Nephron (organoid): ENCODE measurements around the gene MFAP2.

Source experiments
- H3K27ac Mint-ChIP-seq, 3 experiments: 2 replicates each; pipeline ENCODE4 v1.8.0; 2020; ENCODE audit warnings: mixed read lengths in 3 of 3, mild to moderate bottlenecking in 2 of 3, moderate library complexity in 1 of 3
- H3K27me3 Mint-ChIP-seq: 2 replicates; pipeline ENCODE4 v1.8.0; 2021; ENCODE audit warnings: low read depth, mild to moderate bottlenecking, moderate library complexity, mixed read lengths
- H3K36me3 Mint-ChIP-seq: 2 replicates; pipeline ENCODE4 v1.8.0; 2020; ENCODE audit warnings: low read depth, mixed read lengths
- H3K4me1 Mint-ChIP-seq: 2 replicates; pipeline ENCODE4 v1.8.0; 2020; ENCODE audit warnings: mixed read lengths
- H3K4me3 Mint-ChIP-seq, 3 experiments: 2 replicates each; pipeline ENCODE4 v1.8.0; 2020; ENCODE audit warnings: mild to moderate bottlenecking in 3 of 3, mixed read lengths in 3 of 3, moderate library complexity in 2 of 3
- H3K9me3 Mint-ChIP-seq: 2 replicates; pipeline ENCODE4 v1.8.0; 2020; ENCODE audit warnings: mixed read lengths
- CTCF ChIP-seq, 3 experiments: fragments of 200-600 bp; sonication (generic); IDR thresholded peaks; one replicate each; pipeline ENCODE4 v1.5.0; 2021; ENCODE audit warnings: antibody characterized with exemption in 3 of 3; ENCODE audit not compliant: unreplicated experiment in 3 of 3

The MFAP2 gene

GRCh38 chr1:16998589-16998988 lies 18.2 kb upstream of the MFAP2 start:
- H3K4me3 Mint-ChIP-seq, result no peak overlapping the region
- H3K9me3 Mint-ChIP-seq, result no peaks in the 10 kb centered on the region
- H3K4me1 Mint-ChIP-seq, result no peaks in the 10 kb centered on the region
- no peak for TF ChIP-seq CTCF (IDR thresholded peaks at IDR 0.05; ENCODE audit: unreplicated experiment in 3 of 3)
- no peaks in the 10 kb centered on the region for H3K27me3 Mint-ChIP-seq
- H3K27ac Mint-ChIP-seq, result no peak overlapping the region
- H3K36me3 Mint-ChIP-seq, result peaks cover 12% of the 10 kb centered on the region

- Mint-ChIP-seq H3K9me3 (no peaks in the 10 kb centered on the region), H3K36me3 (peaks cover 12% of the 10 kb centered on the region), H3K27ac (no peak overlapping the region), H3K4me3 (no peak overlapping the region), H3K27me3 (no peaks in the 10 kb centered on the region), H3K4me1 (no peaks in the 10 kb centered on the region)
- no peak for TF ChIP-seq CTCF (IDR thresholded peaks at IDR 0.05; ENCODE audit: unreplicated experiment in 3 of 3)
These were observed 16.4 kb upstream of the MFAP2 start for GRCh38 chr1:16996845-16997244.

GRCh38 chr1:16993521-16994038 lies 13.2 kb upstream of the MFAP2 start:
- Mint-ChIP-seq H3K4me1 (no peaks in the 10 kb centered on the region), H3K36me3 (peaks cover 3% of the 10 kb centered on the region), H3K9me3 (no peaks in the 10 kb centered on the region)

GRCh38 chr1:16992675-16993074 lies 12.3 kb upstream of the MFAP2 start:
- no peaks in the 10 kb centered on the region for H3K36me3 Mint-ChIP-seq
- H3K27ac Mint-ChIP-seq, result no peak overlapping the region
- no peak for TF ChIP-seq CTCF (IDR thresholded peaks at IDR 0.05; ENCODE audit: unreplicated experiment in 3 of 3)
- H3K4me1 Mint-ChIP-seq, result no peaks in the 10 kb centered on the region
- no peaks in the 10 kb centered on the region for H3K9me3 Mint-ChIP-seq
- no peak overlapping the region for H3K4me3 Mint-ChIP-seq
- H3K27me3 Mint-ChIP-seq, result no peaks in the 10 kb centered on the region

More at GRCh38 chr1:16993521-16994038, 13.2 kb upstream of the MFAP2 start:
- Mint-ChIP-seq H3K4me3 (no peak overlapping the region), H3K27me3 (no peaks in the 10 kb centered on the region), H3K27ac (no peak overlapping the region)
- no peak for TF ChIP-seq CTCF (IDR thresholded peaks at IDR 0.05; ENCODE audit: unreplicated experiment in 3 of 3)

- no peaks in the 10 kb centered on the region for H3K27me3 Mint-ChIP-seq
These were observed 11.7 kb upstream of the MFAP2 start for GRCh38 chr1:16992102-16992501.

More at GRCh38 chr1:16992102-16992501, 11.7 kb upstream of the MFAP2 start:
- H3K4me3 Mint-ChIP-seq, result no peak overlapping the region
- H3K4me1 Mint-ChIP-seq, result no peaks in the 10 kb centered on the region
- no peak overlapping the region for H3K27ac Mint-ChIP-seq
- no peaks in the 10 kb centered on the region for H3K9me3 Mint-ChIP-seq
- TF ChIP-seq CTCF (IDR thresholded peaks at IDR 0.05; ENCODE audit: unreplicated experiment in 3 of 3), result no peak
- H3K36me3 Mint-ChIP-seq, result no peaks in the 10 kb centered on the region
